Measurements from ENCODE around the gene MYO5C. TPM values are rescaled to one million over a fixed set of nuclear protein-coding genes. Genes with fewer than 3 reads are reported as not detected.

MYO5C gene, protein sequence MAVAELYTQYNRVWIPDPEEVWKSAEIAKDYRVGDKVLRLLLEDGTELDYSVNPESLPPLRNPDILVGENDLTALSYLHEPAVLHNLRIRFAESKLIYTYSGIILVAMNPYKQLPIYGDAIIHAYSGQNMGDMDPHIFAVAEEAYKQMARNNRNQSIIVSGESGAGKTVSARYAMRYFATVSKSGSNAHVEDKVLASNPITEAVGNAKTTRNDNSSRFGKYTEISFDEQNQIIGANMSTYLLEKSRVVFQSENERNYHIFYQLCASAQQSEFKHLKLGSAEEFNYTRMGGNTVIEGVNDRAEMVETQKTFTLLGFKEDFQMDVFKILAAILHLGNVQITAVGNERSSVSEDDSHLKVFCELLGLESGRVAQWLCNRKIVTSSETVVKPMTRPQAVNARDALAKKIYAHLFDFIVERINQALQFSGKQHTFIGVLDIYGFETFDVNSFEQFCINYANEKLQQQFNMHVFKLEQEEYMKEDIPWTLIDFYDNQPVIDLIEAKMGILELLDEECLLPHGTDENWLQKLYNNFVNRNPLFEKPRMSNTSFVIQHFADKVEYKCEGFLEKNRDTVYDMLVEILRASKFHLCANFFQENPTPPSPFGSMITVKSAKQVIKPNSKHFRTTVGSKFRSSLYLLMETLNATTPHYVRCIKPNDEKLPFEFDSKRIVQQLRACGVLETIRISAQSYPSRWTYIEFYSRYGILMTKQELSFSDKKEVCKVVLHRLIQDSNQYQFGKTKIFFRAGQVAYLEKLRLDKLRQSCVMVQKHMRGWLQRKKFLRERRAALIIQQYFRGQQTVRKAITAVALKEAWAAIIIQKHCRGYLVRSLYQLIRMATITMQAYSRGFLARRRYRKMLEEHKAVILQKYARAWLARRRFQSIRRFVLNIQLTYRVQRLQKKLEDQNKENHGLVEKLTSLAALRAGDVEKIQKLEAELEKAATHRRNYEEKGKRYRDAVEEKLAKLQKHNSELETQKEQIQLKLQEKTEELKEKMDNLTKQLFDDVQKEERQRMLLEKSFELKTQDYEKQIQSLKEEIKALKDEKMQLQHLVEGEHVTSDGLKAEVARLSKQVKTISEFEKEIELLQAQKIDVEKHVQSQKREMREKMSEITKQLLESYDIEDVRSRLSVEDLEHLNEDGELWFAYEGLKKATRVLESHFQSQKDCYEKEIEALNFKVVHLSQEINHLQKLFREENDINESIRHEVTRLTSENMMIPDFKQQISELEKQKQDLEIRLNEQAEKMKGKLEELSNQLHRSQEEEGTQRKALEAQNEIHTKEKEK (N-terminal part only)
- under 0.01 TPM in 2 replicates for total RNA-seq (2012; rRNA removed)
- 0.03 and 0.07 TPM in 2 replicates for polyA plus RNA-seq (2012; rRNA removed)
- 0.04 TPM in 1 of 2 replicates, not detected in the other for polyA plus RNA-seq (2012; cell fraction: cytosol; rRNA removed)
- polyA plus RNA-seq (2012; cell fraction: nucleus; rRNA removed; ENCODE audit: low replicate concordance) = 0.11 and 0.22 TPM in 2 replicates
- Bru-seq, nascent RNA = percentile 24 among the genes with signal in this experiment
- percentile 23 among the genes with signal in this experiment for BruChase-seq, experiment 1, labeled RNA remaining after a 6-hour chase
- percentile 21 among the genes with signal in this experiment for BruChase-seq, experiment 2, labeled RNA remaining after a 2-hour chase
- long read RNA-seq = 0 reads

DNA sequence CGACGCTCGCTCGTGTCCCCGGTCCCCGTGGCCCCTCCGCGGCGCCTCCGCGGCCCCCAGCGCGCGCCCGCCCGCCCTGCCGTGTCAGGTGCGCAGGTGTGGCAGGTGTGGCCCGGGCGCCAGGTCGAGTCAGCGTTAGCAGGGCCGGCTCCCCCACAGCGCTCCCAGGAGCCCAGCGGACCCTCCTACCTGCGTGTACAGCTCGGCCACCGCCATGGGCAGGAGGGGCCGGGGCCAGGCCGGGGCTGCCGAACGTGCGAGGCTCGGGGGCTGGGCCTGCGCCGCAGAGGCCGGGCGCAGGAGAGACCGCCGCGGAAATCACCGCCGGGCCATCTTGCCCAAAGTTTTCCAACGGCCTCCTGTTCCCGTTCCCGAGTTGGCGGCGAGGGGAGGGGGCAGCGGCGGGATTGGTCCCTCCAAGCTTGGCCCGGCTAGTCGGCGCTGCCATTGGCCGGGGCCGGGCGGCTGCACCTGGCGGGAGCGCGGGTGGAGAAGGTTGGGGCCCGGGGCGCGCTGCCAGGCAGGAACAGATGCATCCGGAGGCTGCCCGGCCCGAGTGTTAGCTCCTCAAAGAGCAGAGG lies at the start of gene MYO5C:
Gene MYO5C (minus strand): TSS at position 384 of the 581 bp plus-strand sequence. CDS start 168 bp downstream, at position 216.
- no peak within 1 kb of the TSS for H3K23ac ChIP-seq (ENCODE audit: low read depth, low read length)
- H2AFZ ChIP-seq (replicated peaks; ENCODE audit: low read length, poor library complexity) = peak within 1 kb of the TSS; percentile 78
- H2BK15ac ChIP-seq (ENCODE audit: low read depth, low read length) = no peak within 1 kb of the TSS
- ChIA-PET POLR2A (ENCODE audit: unreplicated experiment) (no interaction called here), CTCF (no interaction called here)
- no peaks in the 10 kb centered on the region for H3K9me3 ChIP-seq (ENCODE audit: control insufficient read depth, insufficient read depth, low read length)
- dilution Hi-C loops (cut with HindIII; ENCODE audit: low sequenced_read_pairs, unreplicated experiment) = no loop called here
- no peak within 1 kb of the TSS for H4K8ac ChIP-seq (ENCODE audit: low read depth in 2 of 2, low read length in 2 of 2)
- intact Hi-C loops (cut with micrococcal nuclease) = no loop called here
- WGBS, 2 experiments (ENCODE audit: extremely low coverage in 2 of 2, insufficient read length in 1 of 2) = 0% methylated on average over 14 of the region's 65 CpGs; no CpG with 5 or more reads in 1 of the 2 experiments
- no peaks in the 10 kb centered on the region for H3K79me1 ChIP-seq (ENCODE audit: low read depth in 1 of 2, low read length in 2 of 2)
- no peak within 1 kb of the TSS for H2AK5ac ChIP-seq (ENCODE audit: low read depth, low read length)
- H3K4ac ChIP-seq (ENCODE audit: low read depth, low read length) = no peak within 1 kb of the TSS
- H2BK20ac ChIP-seq (ENCODE audit: low read depth, low read length) = no peak within 1 kb of the TSS
- H3K27ac ChIP-seq (ENCODE audit: insufficient read depth, low read length) = no peak within 1 kb of the TSS
- no peaks in the 10 kb centered on the region for H4K20me1 ChIP-seq (ENCODE audit: insufficient read depth, low read length)
- no peak within 1 kb of the TSS; the same call in 1 of the 2 replicates for H3K4me2 ChIP-seq (ENCODE audit: low read depth, low read length)
- H3K9ac ChIP-seq (ENCODE audit: low read depth, low read length) = no peak within 1 kb of the TSS
- peak within 1 kb of the TSS; percentile 34 for H3K4me3 ChIP-seq (ENCODE audit: insufficient read depth, low read depth, low read length)
- H4K5ac ChIP-seq (ENCODE audit: low read depth, low read length) = no peak within 1 kb of the TSS
- no peak within 1 kb of the TSS for H4K91ac ChIP-seq (ENCODE audit: insufficient read depth, low read depth, low read length)
- no peak within 1 kb of the TSS for H2AK9ac ChIP-seq (replicated peaks; ENCODE audit: low read depth, low read length, poor library complexity)
- no peak within 1 kb of the TSS for H3K18ac ChIP-seq (ENCODE audit: low read depth, low read length)
- ATAC-seq (ENCODE audit: low read depth) (peak; percentile 69), DNase-seq (no peak)
- no peaks in the 10 kb centered on the region for H3K36me3 ChIP-seq (ENCODE audit: control insufficient read depth, insufficient read depth, low read length)
- H2BK120ac ChIP-seq (ENCODE audit: low read depth, low read length) = no peak within 1 kb of the TSS
- no peak within 1 kb of the TSS for H2BK5ac ChIP-seq (ENCODE audit: low read depth, low read length, poor library complexity, severe bottlenecking)
- no peak within 1 kb of the TSS for H3K56ac ChIP-seq (ENCODE audit: extremely low read depth, insufficient read depth, low read length)
- H3K4me1 ChIP-seq (ENCODE audit: control insufficient read depth, insufficient read depth, low read length) = no peaks in the 10 kb centered on the region
- H3K9me1 ChIP-seq (ENCODE audit: insufficient read depth, low read length) = no peaks in the 10 kb centered on the region
- in situ Hi-C loops (cut with MboI; ENCODE audit: low sequenced_read_pairs) = no loop called here
- no TSS peak for BruUV-seq (replicated peaks)
- peaks cover 43% of the 10 kb centered on the region for H3K27me3 ChIP-seq (ENCODE audit: control insufficient read depth, insufficient read depth, low read length)
- no peak within 1 kb of the TSS for H3K14ac ChIP-seq (replicated peaks; ENCODE audit: low read depth, low read length)
- TF ChIP-seq MXI1 (IDR thresholded peaks at IDR 0.05; ENCODE audit: borderline replicate concordance, low read depth, low read length) (no peak), MAZ (IDR thresholded peaks at IDR 0.05; ENCODE audit: borderline replicate concordance, low read depth, low read length) (no peak), RFX5 (IDR thresholded peaks at IDR 0.05; ENCODE audit: low read depth, low read length) (no peak), MAFK (IDR thresholded peaks at IDR 0.05; ENCODE audit: low read depth, low read length) (no peak), CEBPB (IDR thresholded peaks at IDR 0.05; ENCODE audit: low read depth, low read length) (no peak), BHLHE40 (IDR thresholded peaks at IDR 0.05; ENCODE audit: low read depth, low read length) (no peak), RAD21 (IDR thresholded peaks at IDR 0.05; ENCODE audit: low read length) (no peak), FOS (IDR thresholded peaks at IDR 0.05; ENCODE audit: low read depth, low read length) (no peak), RCOR1 (IDR thresholded peaks at IDR 0.05; ENCODE audit: insufficient replicate concordance, low read length) (no peak)
- TF ChIP-seq, protein P1, sequence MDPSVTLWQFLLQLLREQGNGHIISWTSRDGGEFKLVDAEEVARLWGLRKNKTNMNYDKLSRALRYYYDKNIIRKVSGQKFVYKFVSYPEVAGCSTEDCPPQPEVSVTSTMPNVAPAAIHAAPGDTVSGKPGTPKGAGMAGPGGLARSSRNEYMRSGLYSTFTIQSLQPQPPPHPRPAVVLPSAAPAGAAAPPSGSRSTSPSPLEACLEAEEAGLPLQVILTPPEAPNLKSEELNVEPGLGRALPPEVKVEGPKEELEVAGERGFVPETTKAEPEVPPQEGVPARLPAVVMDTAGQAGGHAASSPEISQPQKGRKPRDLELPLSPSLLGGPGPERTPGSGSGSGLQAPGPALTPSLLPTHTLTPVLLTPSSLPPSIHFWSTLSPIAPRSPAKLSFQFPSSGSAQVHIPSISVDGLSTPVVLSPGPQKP (IDR thresholded peaks at IDR 0.05; ENCODE audit: borderline replicate concordance, low read depth, low read length) = no peak
- TF ChIP-seq, protein P2, sequence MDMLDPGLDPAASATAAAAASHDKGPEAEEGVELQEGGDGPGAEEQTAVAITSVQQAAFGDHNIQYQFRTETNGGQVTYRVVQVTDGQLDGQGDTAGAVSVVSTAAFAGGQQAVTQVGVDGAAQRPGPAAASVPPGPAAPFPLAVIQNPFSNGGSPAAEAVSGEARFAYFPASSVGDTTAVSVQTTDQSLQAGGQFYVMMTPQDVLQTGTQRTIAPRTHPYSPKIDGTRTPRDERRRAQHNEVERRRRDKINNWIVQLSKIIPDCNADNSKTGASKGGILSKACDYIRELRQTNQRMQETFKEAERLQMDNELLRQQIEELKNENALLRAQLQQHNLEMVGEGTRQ (IDR thresholded peaks at IDR 0.05; ENCODE audit: low read depth, low read length) = no peak
